Muscle layer of colon (tissue), 2 donors: ENCODE measurements around the gene POLR3K.
"Not testable (repeated sequence)": the region's sequence is repeated elsewhere in the genome, so short reads cannot be mapped to it uniquely, and the experiment has no call there.

Source experiments
- H3K27ac ChIP-seq: one replicate; pipeline ENCODE4 v1.7.0; 2013; ENCODE audit warnings: low read depth, mild to moderate bottlenecking, low read length, moderate library complexity
- H3K27me3 ChIP-seq, 2 donors: one replicate each; pipeline ENCODE4 v1.7.0; 2013; ENCODE audit warnings: low read length in 2 of 2, mild to moderate bottlenecking in 2 of 2; ENCODE audit not compliant: insufficient read depth in 2 of 2, control insufficient read depth in 1 of 2
- H3K36me3 ChIP-seq: one replicate; pipeline ENCODE4 v1.7.0; 2013; ENCODE audit warnings: mild to moderate bottlenecking, low read length; ENCODE audit not compliant: insufficient read depth
- H3K4me1 ChIP-seq: one replicate; pipeline ENCODE4 v1.7.0; 2013; ENCODE audit warnings: mild to moderate bottlenecking, low read length; ENCODE audit not compliant: insufficient read depth
- H3K4me3 ChIP-seq, 2 donors: one replicate each; pipeline ENCODE4 v1.7.0; 2013; ENCODE audit warnings: low read length in 2 of 2, low read depth in 1 of 2, mild to moderate bottlenecking in 1 of 2, moderate library complexity in 1 of 2
- H3K9ac ChIP-seq: one replicate; pipeline ENCODE4 v1.7.0; 2013; ENCODE audit warnings: low read length
- H3K9me3 ChIP-seq: one replicate; pipeline ENCODE4 v1.7.0; 2013; ENCODE audit warnings: mild to moderate bottlenecking, low read length
- donor health status: abdominal sarcoma.
- donor health status: Adenocarcinoma of cecum.

Gene POLR3K

DNA sequence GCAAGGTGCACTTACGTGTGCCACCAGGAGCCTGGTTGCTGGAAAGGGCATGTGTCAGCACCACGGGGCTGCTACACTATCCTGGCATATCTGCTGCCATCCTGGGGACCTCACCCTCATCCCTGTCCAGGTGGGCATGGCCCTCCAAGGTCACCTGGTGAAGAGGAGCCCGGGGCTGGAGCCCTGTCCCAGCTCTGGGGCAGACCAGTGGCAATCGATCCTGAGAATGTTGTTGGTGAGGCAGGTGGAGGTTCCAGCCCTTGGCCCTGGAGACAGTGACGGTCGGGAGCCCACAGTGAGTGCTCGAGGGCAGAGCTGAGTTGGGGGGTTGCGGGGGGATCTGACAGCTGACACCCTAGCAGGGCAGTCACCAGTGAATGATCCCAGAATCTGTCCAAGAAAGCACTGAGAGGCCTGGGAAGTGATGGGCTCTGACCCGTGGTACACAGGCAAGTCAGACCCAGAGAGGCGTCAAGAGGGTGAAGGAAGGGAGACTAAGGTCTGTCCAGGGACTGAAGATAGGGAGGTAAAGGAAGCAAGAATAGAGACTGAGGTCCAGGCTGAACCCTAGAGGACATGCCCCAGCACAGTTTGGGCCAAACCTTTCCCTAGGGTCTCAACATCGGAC lies 17.6 kb downstream of the POLR3K start:
- Histone ChIP-seq H3K9me3 (no peaks in the 10 kb centered on the region), H3K27me3 (no peaks in the 10 kb centered on the region), H3K4me1 (no peaks in the 10 kb centered on the region), H3K27ac (no peak overlapping the region), H3K36me3 (no peaks in the 10 kb centered on the region), H3K4me3 (no peak overlapping the region), H3K9ac (no peak overlapping the region)

DNA sequence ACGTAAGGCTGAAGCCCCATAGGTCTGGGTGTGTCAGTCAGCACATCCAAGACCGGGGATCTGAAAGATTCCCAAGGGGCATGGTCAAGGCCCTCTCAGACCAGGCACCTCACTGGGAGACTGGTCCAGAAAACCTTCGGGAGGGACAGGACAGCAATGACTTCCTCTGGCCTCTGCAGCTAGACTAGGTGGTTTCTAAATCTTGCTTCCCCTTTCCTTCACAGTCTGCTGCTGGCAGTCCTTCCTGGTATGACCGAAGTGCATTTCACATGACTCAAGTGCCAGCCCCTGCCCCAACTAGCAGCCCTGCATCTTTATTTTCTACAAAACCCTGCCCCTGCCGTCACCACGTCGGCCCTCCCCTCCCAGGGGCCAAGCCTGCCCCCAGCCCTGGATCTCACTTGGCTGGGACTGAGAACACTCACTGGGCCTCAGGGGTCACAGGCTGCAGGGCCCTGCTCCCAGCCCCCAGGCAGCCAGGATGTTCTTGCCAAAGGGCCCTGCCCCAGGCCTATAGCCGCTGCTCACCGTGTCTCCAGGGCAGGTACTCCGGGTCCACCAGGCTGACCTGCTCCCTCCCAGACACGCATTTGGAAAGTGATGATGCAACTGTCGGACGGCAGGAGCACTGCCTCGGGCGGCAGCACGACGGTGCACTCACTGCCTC lies 18.3 kb downstream of the POLR3K start:
- Histone ChIP-seq H3K27me3 (no peaks in the 10 kb centered on the region), H3K9me3 (no peaks in the 10 kb centered on the region), H3K4me1 (no peaks in the 10 kb centered on the region), H3K27ac (no peak overlapping the region), H3K9ac (no peak overlapping the region), H3K36me3 (no peaks in the 10 kb centered on the region), H3K4me3 (no peak overlapping the region)

DNA sequence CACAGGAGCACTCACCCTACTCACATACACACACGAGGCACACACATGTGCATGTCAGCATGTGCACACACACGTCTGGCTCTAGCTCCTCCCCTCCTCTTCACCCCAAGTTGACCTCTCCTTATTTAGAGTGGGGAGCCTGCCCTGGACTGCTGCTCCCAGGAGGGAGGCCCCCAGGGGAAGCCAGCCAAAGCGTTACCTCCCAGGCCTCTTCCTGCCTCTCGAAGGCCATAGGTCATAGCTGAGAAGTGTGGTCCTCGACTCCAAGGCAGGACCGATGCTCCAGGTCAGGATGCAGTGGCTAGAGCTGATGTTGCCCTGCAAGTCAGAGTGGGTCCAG lies 18.8 kb downstream of the POLR3K start:
- no peaks in the 10 kb centered on the region for H3K4me1 ChIP-seq
- no peaks in the 10 kb centered on the region for H3K36me3 ChIP-seq
- no peaks in the 10 kb centered on the region for H3K27me3 ChIP-seq
- H3K9ac ChIP-seq, result no peak overlapping the region
- no peak overlapping the region for H3K4me3 ChIP-seq
- H3K9me3 ChIP-seq, result no peaks in the 10 kb centered on the region
- H3K27ac ChIP-seq, result no peak overlapping the region

- H3K27me3 ChIP-seq, result no peaks in the 10 kb centered on the region
- no peaks in the 10 kb centered on the region for H3K9me3 ChIP-seq
- H3K9ac ChIP-seq, result no peak overlapping the region
- no peaks in the 10 kb centered on the region for H3K4me1 ChIP-seq
- H3K27ac ChIP-seq, result no peak overlapping the region
- H3K36me3 ChIP-seq, result no peaks in the 10 kb centered on the region
- no peak overlapping the region for H3K4me3 ChIP-seq
These were observed 19.3 kb downstream of the POLR3K start for GRCh38 chr16:33877-34647.

DNA sequence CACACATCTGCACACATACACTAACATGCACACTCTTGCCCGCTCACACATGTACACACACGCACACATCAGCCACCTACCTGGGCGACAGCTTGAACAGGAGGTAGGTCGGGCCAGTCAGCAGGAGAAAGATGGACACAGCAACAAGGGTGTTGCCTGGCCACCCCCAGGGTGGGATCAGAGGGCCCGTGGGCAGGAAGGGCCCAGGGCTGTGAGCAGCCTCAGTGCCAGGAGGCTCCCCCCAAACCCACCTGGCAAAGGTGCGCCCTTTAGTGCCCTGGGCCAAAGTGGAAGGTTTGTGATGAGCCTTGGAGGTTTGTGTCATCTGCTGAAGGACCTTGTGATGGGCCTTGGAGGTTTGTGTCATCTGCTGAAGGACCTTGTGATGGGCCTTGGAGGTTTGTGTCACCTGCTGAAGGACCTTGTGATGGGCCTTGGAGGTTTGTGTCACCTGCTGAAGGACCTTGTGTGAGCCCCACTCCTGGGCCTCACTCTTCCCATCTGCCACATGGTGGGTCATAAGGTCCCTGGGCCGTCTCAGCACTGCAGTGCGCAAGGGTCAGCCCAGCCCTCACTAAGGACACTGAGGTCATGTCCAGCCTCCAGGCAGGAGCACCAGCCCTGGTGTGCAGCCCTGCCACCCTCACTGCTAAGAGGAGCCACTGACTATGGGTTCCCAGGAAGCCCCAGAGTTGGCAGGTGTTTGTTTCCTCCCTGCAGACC lies 20.1 kb downstream of the POLR3K start:
- not testable (repeated sequence) for H3K27me3 ChIP-seq, H3K36me3 ChIP-seq, H3K9ac ChIP-seq, H3K27ac ChIP-seq, H3K4me1 ChIP-seq, H3K4me3 ChIP-seq, H3K9me3 ChIP-seq

DNA sequence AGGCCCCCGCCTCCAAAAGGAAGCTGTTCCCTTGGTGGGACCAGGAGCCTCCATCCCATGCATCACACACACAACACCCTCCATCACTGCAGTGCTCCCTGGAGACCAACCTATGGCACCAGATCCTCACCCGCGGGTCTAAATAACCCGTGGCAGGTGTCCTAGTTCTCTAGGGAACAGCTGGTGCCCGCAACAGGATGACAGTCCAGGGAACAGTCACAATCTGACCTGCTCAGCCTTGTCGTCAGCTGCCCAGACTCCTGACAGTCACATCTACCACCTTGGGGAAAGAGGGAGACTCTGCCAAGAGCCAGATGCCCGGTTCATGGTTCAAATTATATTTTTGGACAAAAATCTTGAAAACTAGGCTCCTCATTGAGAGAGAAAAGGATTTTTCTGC lies 22.8 kb downstream of the POLR3K start:
- not testable (repeated sequence) for H3K27me3 ChIP-seq, H3K4me3 ChIP-seq, H3K9me3 ChIP-seq, H3K27ac ChIP-seq, H3K9ac ChIP-seq, H3K36me3 ChIP-seq, H3K4me1 ChIP-seq

DNA sequence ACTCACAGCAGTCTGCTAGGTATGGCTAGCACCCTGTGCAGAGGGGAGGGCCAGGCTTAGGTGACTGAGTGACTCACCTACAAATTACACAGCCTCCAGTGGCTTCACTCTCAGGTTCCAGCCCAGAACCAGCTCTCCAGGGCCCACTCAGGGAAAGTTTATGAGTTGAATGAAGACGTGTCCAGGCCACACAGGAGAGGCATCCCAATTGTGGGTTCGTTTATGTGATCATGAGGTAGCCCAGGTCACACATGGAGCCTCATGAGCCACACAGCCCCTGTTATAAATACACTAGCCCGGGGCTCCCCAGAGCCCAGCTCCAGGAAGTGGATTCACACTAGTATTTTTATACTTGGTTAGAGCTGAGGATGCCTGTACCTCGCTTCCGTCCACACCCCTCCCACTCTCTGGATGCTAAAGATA lies 27.5 kb downstream of the POLR3K start:
- H3K27ac ChIP-seq, H3K36me3 ChIP-seq, H3K4me3 ChIP-seq, H3K4me1 ChIP-seq, H3K9me3 ChIP-seq, H3K9ac ChIP-seq, H3K27me3 ChIP-seq: not testable (repeated sequence)

DNA sequence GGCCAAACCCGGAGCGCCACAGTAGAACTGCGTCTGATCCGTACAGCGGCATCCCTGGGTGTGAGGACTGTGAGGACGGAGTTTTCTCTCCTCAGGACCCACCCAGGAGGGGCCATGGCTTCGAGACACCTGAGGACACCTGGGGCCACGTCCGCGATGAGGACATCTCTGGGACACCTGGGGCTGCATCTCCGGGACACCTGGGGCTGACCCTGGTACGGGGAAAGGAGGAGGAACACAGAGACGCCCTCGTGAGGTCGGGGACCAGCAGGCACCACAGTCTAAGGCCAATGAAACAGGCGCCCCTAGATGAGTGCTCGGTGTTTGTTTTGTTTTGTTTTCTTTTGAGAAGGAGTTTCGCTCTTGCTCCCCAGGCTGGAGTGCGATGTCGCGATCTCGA lies 29.3 kb downstream of the POLR3K start:
- H3K27ac ChIP-seq, H3K9me3 ChIP-seq, H3K4me1 ChIP-seq, H3K27me3 ChIP-seq, H3K9ac ChIP-seq, H3K36me3 ChIP-seq, H3K4me3 ChIP-seq: not testable (repeated sequence)

- not testable (repeated sequence) for H3K9ac ChIP-seq, H3K27ac ChIP-seq, H3K27me3 ChIP-seq, H3K9me3 ChIP-seq, H3K4me3 ChIP-seq, H3K36me3 ChIP-seq, H3K4me1 ChIP-seq
These were observed 32.5 kb downstream of the POLR3K start for GRCh38 chr16:20886-21285.

- H3K4me1 ChIP-seq, H3K9me3 ChIP-seq, H3K9ac ChIP-seq, H3K36me3 ChIP-seq, H3K27ac ChIP-seq, H3K27me3 ChIP-seq, H3K4me3 ChIP-seq: not testable (repeated sequence)
These were observed 36.2 kb downstream of the POLR3K start for GRCh38 chr16:17062-17765.

DNA sequence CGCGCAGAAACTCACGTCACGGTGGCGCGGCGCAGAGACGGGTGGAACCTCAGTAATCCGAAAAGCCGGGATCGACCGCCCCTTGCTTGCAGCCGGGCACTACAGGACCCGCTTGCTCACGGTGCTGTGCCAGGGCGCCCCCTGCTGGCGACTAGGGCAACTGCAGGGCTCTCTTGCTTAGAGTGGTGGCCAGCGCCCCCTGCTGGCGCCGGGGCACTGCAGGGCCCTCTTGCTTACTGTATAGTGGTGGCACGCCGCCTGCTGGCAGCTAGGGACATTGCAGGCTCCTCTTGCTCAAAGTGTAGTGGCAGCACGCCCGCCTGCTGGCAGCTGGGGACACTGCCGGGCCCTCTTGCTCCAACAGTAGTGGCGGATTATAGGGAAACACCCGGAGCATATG lies 42.6 kb downstream of the POLR3K start:
- not testable (repeated sequence) for H3K36me3 ChIP-seq, H3K27ac ChIP-seq, H3K27me3 ChIP-seq, H3K9ac ChIP-seq, H3K4me1 ChIP-seq, H3K9me3 ChIP-seq, H3K4me3 ChIP-seq
